Measurements from ENCODE around the gene CAMK2B.
A peak's percentile ranks its signal among the peaks of the same experiment; 100 is the strongest.

The CAMK2B gene

DNA sequence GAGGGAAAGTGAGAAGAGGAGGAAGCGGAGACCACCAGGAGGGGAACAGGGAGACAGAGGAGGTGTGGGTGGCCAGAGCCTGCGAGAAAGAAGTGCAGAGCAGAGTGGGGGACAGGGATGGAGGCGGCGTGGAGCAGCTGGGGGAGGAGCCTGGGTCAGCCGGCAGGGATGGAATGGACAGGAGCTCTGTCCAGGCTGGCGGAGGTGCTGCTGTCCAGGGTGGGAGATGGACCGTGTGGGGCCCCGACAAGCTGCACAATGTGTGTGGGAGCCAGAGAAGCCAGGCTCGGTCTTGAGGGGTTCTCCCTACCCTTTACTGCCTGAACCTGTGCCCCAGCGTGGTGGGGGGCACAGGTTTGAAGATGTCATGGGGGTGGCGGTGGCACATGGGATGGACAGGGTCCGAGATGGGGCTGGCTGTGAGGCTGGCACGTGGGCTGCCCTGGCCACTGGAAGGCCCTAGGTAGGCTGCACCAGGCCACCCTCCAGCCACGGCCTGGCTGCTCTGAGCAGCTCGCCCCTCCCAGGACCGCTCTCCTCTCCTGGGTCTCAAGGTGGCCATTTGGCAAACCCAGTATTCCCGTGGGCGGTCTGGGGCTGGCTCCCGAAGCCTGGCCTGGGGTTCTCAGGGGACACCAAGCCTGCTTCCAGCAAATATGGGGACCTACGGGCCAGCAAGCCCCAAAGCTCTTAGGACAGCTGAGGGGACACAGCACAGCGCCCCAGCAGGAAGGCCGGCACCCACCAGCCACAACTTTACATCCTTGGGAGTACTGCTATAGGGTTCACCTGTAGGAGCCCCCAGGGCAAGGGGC, 92.3 kb downstream of the CAMK2B start:
- no peaks in the 10 kb centered on the region for H3K4me1 ChIP-seq (ENCODE audit: control insufficient read depth, low read length)
- no peak overlapping the region for H3K4me3 ChIP-seq (ENCODE audit: low read length)
- H3K9me3 ChIP-seq (ENCODE audit: control insufficient read depth, insufficient read depth, low read length), result no peaks in the 10 kb centered on the region
- H3K4me2 ChIP-seq (ENCODE audit: low read length), result no peak overlapping the region
- H3K36me3 ChIP-seq (ENCODE audit: control insufficient read depth, low read length), result no peaks in the 10 kb centered on the region
- no peaks in the 10 kb centered on the region for H3F3A ChIP-seq (ENCODE audit: control insufficient read depth, insufficient read depth)
- H3K27me3 ChIP-seq (ENCODE audit: control insufficient read depth, low read length), result peaks cover 3% of the 10 kb centered on the region; the same call in 1 of the 2 replicates
- H3K79me2 ChIP-seq (ENCODE audit: control insufficient read depth, low read length), result no peaks in the 10 kb centered on the region
- TF ChIP-seq, protein P1, sequence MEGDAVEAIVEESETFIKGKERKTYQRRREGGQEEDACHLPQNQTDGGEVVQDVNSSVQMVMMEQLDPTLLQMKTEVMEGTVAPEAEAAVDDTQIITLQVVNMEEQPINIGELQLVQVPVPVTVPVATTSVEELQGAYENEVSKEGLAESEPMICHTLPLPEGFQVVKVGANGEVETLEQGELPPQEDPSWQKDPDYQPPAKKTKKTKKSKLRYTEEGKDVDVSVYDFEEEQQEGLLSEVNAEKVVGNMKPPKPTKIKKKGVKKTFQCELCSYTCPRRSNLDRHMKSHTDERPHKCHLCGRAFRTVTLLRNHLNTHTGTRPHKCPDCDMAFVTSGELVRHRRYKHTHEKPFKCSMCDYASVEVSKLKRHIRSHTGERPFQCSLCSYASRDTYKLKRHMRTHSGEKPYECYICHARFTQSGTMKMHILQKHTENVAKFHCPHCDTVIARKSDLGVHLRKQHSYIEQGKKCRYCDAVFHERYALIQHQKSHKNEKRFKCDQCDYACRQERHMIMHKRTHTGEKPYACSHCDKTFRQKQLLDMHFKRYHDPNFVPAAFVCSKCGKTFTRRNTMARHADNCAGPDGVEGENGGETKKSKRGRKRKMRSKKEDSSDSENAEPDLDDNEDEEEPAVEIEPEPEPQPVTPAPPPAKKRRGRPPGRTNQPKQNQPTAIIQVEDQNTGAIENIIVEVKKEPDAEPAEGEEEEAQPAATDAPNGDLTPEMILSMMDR (IDR thresholded peaks at IDR 0.05; ENCODE audit: low read depth, low read length, poor library complexity, severe bottlenecking), result peak; percentile 38
- TF ChIP-seq EZH2phosphoT487 (IDR thresholded peaks at IDR 0.05; ENCODE audit: borderline replicate concordance, low read length), result no peak
- H3K27ac ChIP-seq (ENCODE audit: low read depth, low read length), result no peak overlapping the region
- no peaks in the 10 kb centered on the region for H4K20me1 ChIP-seq (ENCODE audit: control insufficient read depth, insufficient read depth, low read depth, low read length)
- H3K9me2 ChIP-seq (replicated peaks; ENCODE audit: control insufficient read depth, low read length), result no peaks in the 10 kb centered on the region

GRCh38 chr7:44232396-44232795, 93.0 kb downstream of the CAMK2B start:
- Histone ChIP-seq H3K36me3 (ENCODE audit: control insufficient read depth, low read length) (no peaks in the 10 kb centered on the region), H3K9me3 (ENCODE audit: control insufficient read depth, insufficient read depth, low read length) (no peaks in the 10 kb centered on the region), H3F3A (ENCODE audit: control insufficient read depth, insufficient read depth) (no peaks in the 10 kb centered on the region), H3K27ac (ENCODE audit: low read depth, low read length) (no peak overlapping the region), H3K4me3 (ENCODE audit: low read length) (no peak overlapping the region), H3K4me1 (ENCODE audit: control insufficient read depth, low read length) (no peaks in the 10 kb centered on the region), H3K9me2 (replicated peaks; ENCODE audit: control insufficient read depth, low read length) (no peaks in the 10 kb centered on the region), H3K4me2 (ENCODE audit: low read length) (no peak overlapping the region), H4K20me1 (ENCODE audit: control insufficient read depth, insufficient read depth, low read depth, low read length) (no peaks in the 10 kb centered on the region), H3K79me2 (ENCODE audit: control insufficient read depth, low read length) (no peaks in the 10 kb centered on the region), H3K27me3 (ENCODE audit: control insufficient read depth, low read length) (peaks cover 3% of the 10 kb centered on the region; the same call in 1 of the 2 replicates)
- TF ChIP-seq EZH2phosphoT487 (IDR thresholded peaks at IDR 0.05; ENCODE audit: borderline replicate concordance, low read length), result no peak
- TF ChIP-seq, protein P1 (IDR thresholded peaks at IDR 0.05; ENCODE audit: low read depth, low read length, poor library complexity, severe bottlenecking), result no peak

DNA sequence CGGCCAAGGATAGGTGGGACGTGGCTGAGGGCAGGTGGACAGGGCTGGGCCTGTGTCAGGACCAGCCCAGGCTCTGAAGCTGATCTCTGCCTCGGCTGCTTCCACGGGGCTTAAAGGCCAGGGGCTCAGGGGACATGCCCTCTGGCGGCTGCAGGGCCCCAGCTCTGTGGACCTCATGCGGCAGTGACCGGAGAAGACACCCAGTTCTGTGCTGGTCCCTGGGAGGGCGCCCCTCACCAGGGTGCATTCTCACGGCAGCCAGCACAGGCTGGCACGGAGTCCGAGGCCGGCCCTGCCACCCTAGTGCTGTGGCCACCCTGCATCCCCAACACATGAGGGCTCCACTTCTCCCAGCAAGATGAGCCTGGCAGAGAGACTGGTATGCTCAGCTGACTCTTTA, 94.3 kb downstream of the CAMK2B start:
- H3K27me3 ChIP-seq (ENCODE audit: control insufficient read depth, low read length), result no peaks in the 10 kb centered on the region; the same call in 1 of the 2 replicates
- H3K9me2 ChIP-seq (replicated peaks; ENCODE audit: control insufficient read depth, low read length), result no peaks in the 10 kb centered on the region
- no peaks in the 10 kb centered on the region for H3F3A ChIP-seq (ENCODE audit: control insufficient read depth, insufficient read depth)
- no peak overlapping the region for H3K27ac ChIP-seq (ENCODE audit: low read depth, low read length)
- H3K4me2 ChIP-seq (ENCODE audit: low read length), result no peak overlapping the region
- H3K4me1 ChIP-seq (ENCODE audit: control insufficient read depth, low read length), result no peaks in the 10 kb centered on the region
- no peaks in the 10 kb centered on the region for H3K9me3 ChIP-seq (ENCODE audit: control insufficient read depth, insufficient read depth, low read length)
- no peak for TF ChIP-seq EZH2phosphoT487 (IDR thresholded peaks at IDR 0.05; ENCODE audit: borderline replicate concordance, low read length)
- TF ChIP-seq, protein P1 (IDR thresholded peaks at IDR 0.05; ENCODE audit: low read depth, low read length, poor library complexity, severe bottlenecking), result no peak
- H3K79me2 ChIP-seq (ENCODE audit: control insufficient read depth, low read length), result no peaks in the 10 kb centered on the region
- H3K36me3 ChIP-seq (ENCODE audit: control insufficient read depth, low read length), result no peaks in the 10 kb centered on the region
- no peaks in the 10 kb centered on the region for H4K20me1 ChIP-seq (ENCODE audit: control insufficient read depth, insufficient read depth, low read depth, low read length)
- H3K4me3 ChIP-seq (ENCODE audit: low read length), result no peak overlapping the region
